GM12878 (cell line): ENCODE data around the gene BBS1. TPM values are rescaled to one million over a fixed set of nuclear protein-coding genes. Genes with fewer than 3 reads are reported as not detected.

Experiments used
- ATAC-seq: fragments of 200-7000 bp; cut with Tn5 transposase; 3 replicates; pipeline ENCODE4 v1.9.1; 2020; ENCODE audit warnings: mild to moderate bottlenecking, moderate library complexity
- BruUV-seq: library from RNA; stranded (reverse); fragments of 400-500 nt; replicated peaks from 2 replicates; lab custom pipeline; 2021; lab: Mats Ljungman, UMichigan
- CTCF ChIA-PET: fragments of 300-600 bp; sonication (Branson Sonifier 250); formaldehyde crosslinking; extraction: SDS; loops from one replicate; lab custom pipeline; 2021; ENCODE audit warnings: inconsistent platforms; lab: Yijun Ruan, JAX
- POLR2A ChIA-PET: fragments of 350-600 bp; formaldehyde crosslinking; extraction: SDS; loops from one replicate; lab custom pipeline; 2021; ENCODE audit warnings: inconsistent platforms; lab: Charles Lee
- RAD21 ChIA-PET: fragments of 300-600 bp; sonication (Branson Sonifier 250); formaldehyde crosslinking; loops from one replicate; lab custom pipeline; 2023; ENCODE audit warnings: antibody characterized with exemption; ENCODE audit not compliant: unreplicated experiment; lab: Charles Lee
- SMC1A ChIA-PET: fragments of 300-600 bp; sonication (Branson Sonifier 250); formaldehyde crosslinking; loops from one replicate; lab custom pipeline; 2023; ENCODE audit not compliant: unreplicated experiment, uncharacterized antibody; lab: Charles Lee
- DNase-seq: peaks from one replicate; pipeline ENCODE4 v3.0.0-alpha.2; 2011; ENCODE audit warnings: low read depth, low spot score
- FAIRE-seq: peaks from 3 replicates; lab custom pipeline; 2011; peaks lifted over from hg19 to GRCh38; lab: Jason Lieb, UNC
- H2AFZ ChIP-seq: 2 replicates; pipeline ENCODE4 v1.6.0; 2011; ENCODE audit warnings: low read depth, low read length, control low read depth; ENCODE audit not compliant: control insufficient read depth
- H3K27ac ChIP-seq: 2 replicates; pipeline ENCODE4 v1.5.1; 2011; ENCODE audit warnings: control low read depth; ENCODE audit not compliant: control insufficient read depth, insufficient read depth
- H3K27me3 ChIP-seq, 2 experiments: replicated peaks in 1 of 2; 2 replicates each; pipeline versions ENCODE4 v1.6.0 to v1.6.1; 2011; ENCODE audit warnings: low read length in 1 of 2; ENCODE audit not compliant: control insufficient read depth in 2 of 2, insufficient read depth in 2 of 2
- H3K36me3 ChIP-seq, 2 experiments: 2 replicates each; pipeline ENCODE4 v1.5.1; 2011; ENCODE audit warnings: low read length in 1 of 2; ENCODE audit not compliant: control insufficient read depth in 2 of 2, insufficient read depth in 2 of 2
- H3K4me1 ChIP-seq: 2 replicates; pipeline ENCODE4 v1.6.1; 2011; ENCODE audit warnings: mild to moderate bottlenecking, low read length, moderate library complexity, mixed read lengths; ENCODE audit not compliant: control insufficient read depth, insufficient read depth
- H3K4me2 ChIP-seq: 2 replicates; pipeline ENCODE4 v1.6.0; 2011; ENCODE audit warnings: control low read depth; ENCODE audit not compliant: control insufficient read depth, insufficient read depth
- H3K4me3 ChIP-seq: fragments of 200-600 bp; sonication (generic); 2 replicates; pipeline ENCODE4 v1.5.1; 2016
- H3K79me2 ChIP-seq: 2 replicates; pipeline ENCODE4 v1.6.0; 2011; ENCODE audit warnings: low read length; ENCODE audit not compliant: control insufficient read depth, insufficient read depth
- H3K9ac ChIP-seq: 2 replicates; pipeline ENCODE4 v1.8.0; 2011; ENCODE audit warnings: low read length, control low read depth, mixed read lengths; ENCODE audit not compliant: control insufficient read depth, insufficient read depth
- H3K9me3 ChIP-seq: replicated peaks from 3 replicates; pipeline ENCODE4 v1.5.1; 2011; ENCODE audit warnings: mild to moderate bottlenecking, low read length; ENCODE audit not compliant: control insufficient read depth, insufficient read depth
- H4K20me1 ChIP-seq: 2 replicates; pipeline ENCODE4 v1.6.0; 2011; ENCODE audit not compliant: control insufficient read depth, insufficient read depth
- IKZF2 ChIP-seq, 2 experiments: fragments of 450-650 bp; IDR thresholded peaks; 2 replicates each; pipeline ENCODE4 v1.6.1; 2017; ENCODE audit warnings: mild to moderate bottlenecking in 2 of 2, moderate library complexity in 2 of 2
- MXI1 ChIP-seq: fragments of 150-350 bp; IDR thresholded peaks from 2 replicates; pipeline ENCODE4 v1.6.1; 2011; ENCODE audit warnings: low read depth, mild to moderate bottlenecking, inconsistent platforms, low read length, improper control_type of control experiment
- NR2C1 ChIP-seq: fragments of 450-650 bp; IDR thresholded peaks from 2 replicates; pipeline ENCODE4 v1.6.1; 2017; ENCODE audit warnings: antibody characterized with exemption, mild to moderate bottlenecking, moderate library complexity
- PML ChIP-seq: IDR thresholded peaks from 2 replicates; pipeline ENCODE4 v1.6.1; 2012; ENCODE audit warnings: low read length, inconsistent platforms
- RBBP5 ChIP-seq: fragments of 200-600 bp; sonication (generic); conservative IDR thresholded peaks from 2 replicates; pipeline ENCODE4 v1.6.1; 2016
- SIN3A ChIP-seq: IDR thresholded peaks from 2 replicates; pipeline ENCODE4 v1.6.1; 2012; ENCODE audit warnings: low read depth, low read length, improper control_type of control experiment
- SP1 ChIP-seq: IDR thresholded peaks from one replicate; pipeline ENCODE4 v1.6.1; 2011; ENCODE audit warnings: low read depth, low read length
- WGBS: methylation state at CpG from one replicate; pipeline ENCODE4 v1.1.6; 2016; ENCODE audit warnings: low lambda C conversion rate; ENCODE audit not compliant: insufficient replicate concordance, insufficient coverage; ENCODE audit errors: missing lambda C conversion rate; 5-methylcytosine and 5-hydroxymethylcytosine counted together
- in situ Hi-C: fragments of 300-500 bp; cut with MboI; formaldehyde crosslinking; loops from 9 replicates; pipeline ENCODE4 v1.14.3; 2018; ENCODE audit warnings: mixed read lengths
- intact Hi-C: fragments of 100-400 bp; cut with micrococcal nuclease; formaldehyde crosslinking; loops from one replicate; pipeline ENCODE4 v1.14.2; 2022; ENCODE audit not compliant: unreplicated experiment
- polyA plus RNA-seq, 11 experiments: library from polyadenylated mRNA; depleted of rRNA in 4 of 11; unstranded in 6 of 11; stranded (reverse) in 5 of 11; fragments of >200 nt; fragmentation: Nextera tagmentation in 4 of 11; fragmentation: Illumina TruSeq in 1 of 11; extraction: Ambion mirVana in 4 of 11; extraction: Trizol in 1 of 11; gene quantifications; 1 replicate in 1 of 11; 2 replicates in 10 of 11; pipeline versions ENCODE4 v1.2.1 to v1.2.3, GENCODE V29; 2011 to 2016; ENCODE audit warnings: inconsistent platforms in 2 of 11, missing spikeins in 2 of 11, low read depth in 1 of 11
- total RNA-seq, 4 experiments: library from RNA; depleted of rRNA in 3 of 4; stranded (reverse); fragments of >200 nt in 3 of 4; fragmentation: Illumina TruSeq in 1 of 4; extraction: Trizol in 1 of 4; gene quantifications; 2 replicates each; pipeline versions ENCODE4 v1.2.1 to v1.2.3, GENCODE V29; 2013 to 2021
- TF ChIP-seq, protein P1 (sequence below): IDR thresholded peaks from 2 replicates; pipeline ENCODE4 v1.6.1; 2012; ENCODE audit warnings: improper control_type of control experiment, low read depth, low read length; ENCODE audit not compliant: insufficient replicate concordance
- TF ChIP-seq, protein P2 (sequence below): IDR thresholded peaks from 2 replicates; pipeline ENCODE4 v1.6.1; 2011; ENCODE audit warnings: low read depth, mild to moderate bottlenecking, low read length, moderate library complexity, borderline replicate concordance; ENCODE audit errors: extremely low read depth
- TF ChIP-seq, protein P3 (sequence below): IDR thresholded peaks from 2 replicates; pipeline ENCODE4 v1.6.1; 2011; ENCODE audit warnings: borderline replicate concordance, low read depth, mild to moderate bottlenecking, moderate library complexity, low read length; ENCODE audit not compliant: insufficient read depth, poor library complexity, severe bottlenecking
- TF ChIP-seq, protein P4 (sequence below): IDR thresholded peaks from 2 replicates; pipeline ENCODE4 v1.6.1; 2011; ENCODE audit warnings: low read depth, low read length, improper control_type of control experiment, borderline replicate concordance

The BBS1 gene
- total and polyA plus RNA-seq, 10 of the 15 experiments (the other 5 are each of a cell fraction or from before 2014, with no cell fraction given): 2.5 to 14.7 (median 8.7) TPM

DNA sequence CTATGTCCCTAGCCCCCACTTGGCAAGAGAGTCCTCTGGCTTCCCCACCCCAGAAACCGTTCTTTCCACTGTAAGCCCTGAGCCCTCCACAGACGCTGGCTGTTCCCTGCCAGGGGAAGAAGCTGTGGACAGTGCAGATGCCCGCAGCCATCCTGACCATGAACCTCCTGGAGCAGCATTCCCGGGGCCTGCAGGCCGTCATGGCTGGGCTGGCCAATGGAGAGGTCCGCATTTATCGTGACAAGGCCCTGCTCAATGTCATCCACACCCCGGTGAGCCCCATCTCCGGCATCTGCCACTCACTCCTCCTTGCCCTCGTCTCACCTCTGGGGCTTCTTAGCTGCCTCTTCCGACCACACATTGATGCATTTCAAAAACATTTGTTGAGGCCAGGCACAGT lies 13.2 kb downstream of the BBS1 start (continued):
- TF ChIP-seq, protein P1, sequence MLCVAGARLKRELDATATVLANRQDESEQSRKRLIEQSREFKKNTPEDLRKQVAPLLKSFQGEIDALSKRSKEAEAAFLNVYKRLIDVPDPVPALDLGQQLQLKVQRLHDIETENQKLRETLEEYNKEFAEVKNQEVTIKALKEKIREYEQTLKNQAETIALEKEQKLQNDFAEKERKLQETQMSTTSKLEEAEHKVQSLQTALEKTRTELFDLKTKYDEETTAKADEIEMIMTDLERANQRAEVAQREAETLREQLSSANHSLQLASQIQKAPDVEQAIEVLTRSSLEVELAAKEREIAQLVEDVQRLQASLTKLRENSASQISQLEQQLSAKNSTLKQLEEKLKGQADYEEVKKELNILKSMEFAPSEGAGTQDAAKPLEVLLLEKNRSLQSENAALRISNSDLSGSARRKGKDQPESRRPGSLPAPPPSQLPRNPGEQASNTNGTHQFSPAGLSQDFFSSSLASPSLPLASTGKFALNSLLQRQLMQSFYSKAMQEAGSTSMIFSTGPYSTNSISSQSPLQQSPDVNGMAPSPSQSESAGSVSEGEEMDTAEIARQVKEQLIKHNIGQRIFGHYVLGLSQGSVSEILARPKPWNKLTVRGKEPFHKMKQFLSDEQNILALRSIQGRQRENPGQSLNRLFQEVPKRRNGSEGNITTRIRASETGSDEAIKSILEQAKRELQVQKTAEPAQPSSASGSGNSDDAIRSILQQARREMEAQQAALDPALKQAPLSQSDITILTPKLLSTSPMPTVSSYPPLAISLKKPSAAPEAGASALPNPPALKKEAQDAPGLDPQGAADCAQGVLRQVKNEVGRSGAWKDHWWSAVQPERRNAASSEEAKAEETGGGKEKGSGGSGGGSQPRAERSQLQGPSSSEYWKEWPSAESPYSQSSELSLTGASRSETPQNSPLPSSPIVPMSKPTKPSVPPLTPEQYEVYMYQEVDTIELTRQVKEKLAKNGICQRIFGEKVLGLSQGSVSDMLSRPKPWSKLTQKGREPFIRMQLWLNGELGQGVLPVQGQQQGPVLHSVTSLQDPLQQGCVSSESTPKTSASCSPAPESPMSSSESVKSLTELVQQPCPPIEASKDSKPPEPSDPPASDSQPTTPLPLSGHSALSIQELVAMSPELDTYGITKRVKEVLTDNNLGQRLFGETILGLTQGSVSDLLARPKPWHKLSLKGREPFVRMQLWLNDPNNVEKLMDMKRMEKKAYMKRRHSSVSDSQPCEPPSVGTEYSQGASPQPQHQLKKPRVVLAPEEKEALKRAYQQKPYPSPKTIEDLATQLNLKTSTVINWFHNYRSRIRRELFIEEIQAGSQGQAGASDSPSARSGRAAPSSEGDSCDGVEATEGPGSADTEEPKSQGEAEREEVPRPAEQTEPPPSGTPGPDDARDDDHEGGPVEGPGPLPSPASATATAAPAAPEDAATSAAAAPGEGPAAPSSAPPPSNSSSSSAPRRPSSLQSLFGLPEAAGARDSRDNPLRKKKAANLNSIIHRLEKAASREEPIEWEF: no peak
- TF ChIP-seq, protein P2, sequence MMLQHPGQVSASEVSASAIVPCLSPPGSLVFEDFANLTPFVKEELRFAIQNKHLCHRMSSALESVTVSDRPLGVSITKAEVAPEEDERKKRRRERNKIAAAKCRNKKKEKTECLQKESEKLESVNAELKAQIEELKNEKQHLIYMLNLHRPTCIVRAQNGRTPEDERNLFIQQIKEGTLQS: no peak
- TF ChIP-seq IKZF2 (IDR thresholded peaks at IDR 0.05) (no peak), SP1 (no peak)

DNA sequence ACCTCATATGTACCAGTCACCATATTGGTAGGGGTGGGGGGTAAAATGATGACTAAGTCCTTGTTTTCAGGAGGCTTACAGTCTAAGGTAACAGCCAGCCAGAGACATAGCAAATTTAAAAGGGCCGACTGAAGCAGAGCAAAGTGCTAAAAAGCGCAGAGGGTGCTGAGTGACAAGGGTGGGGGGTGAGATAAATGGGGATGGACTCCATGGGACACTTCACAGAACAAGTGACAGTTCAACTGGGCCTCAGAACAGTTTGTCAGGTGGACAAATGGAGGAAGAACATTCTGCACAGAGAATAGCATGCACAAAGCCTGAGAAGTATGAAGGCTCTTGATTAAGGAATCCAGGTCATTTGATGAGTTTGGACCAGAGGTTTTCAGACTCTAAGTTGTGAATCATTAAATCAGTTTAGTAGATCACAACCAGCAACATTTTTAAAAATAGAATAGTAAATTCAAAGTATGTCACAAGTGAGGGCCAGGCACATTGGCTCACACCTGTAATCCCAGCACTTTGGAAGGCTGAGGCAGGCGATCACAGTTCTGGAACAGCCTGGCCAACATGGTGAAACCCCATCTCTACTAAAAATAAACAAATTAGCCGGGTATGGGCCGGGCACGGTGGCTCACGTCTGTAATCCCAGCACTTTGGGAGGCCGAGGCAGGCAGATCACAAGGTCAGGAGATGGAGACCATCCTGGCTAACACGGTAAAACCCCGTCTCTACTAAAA lies 14.0 kb downstream of the BBS1 start:
- H3K9ac ChIP-seq: no peak overlapping the region
- H3K36me3 ChIP-seq: peaks cover 0 to 1% of the 10 kb centered on the region in 2 experiments; a peak in 2 of 4 replicates
- DNase-seq (no peak), ATAC-seq (no peak), FAIRE-seq (no peak)
- CTCF ChIA-PET: no interaction called here
- no peak overlapping the region for H3K4me2 ChIP-seq
- intact Hi-C loops: no loop called here
- no peak overlapping the region for H3K27ac ChIP-seq
- SMC1A ChIA-PET: no interaction called here
- WGBS: 96% methylated on average over 10 of the region's 10 CpGs
- no peaks in the 10 kb centered on the region for H4K20me1 ChIP-seq
- in situ Hi-C loops: no loop called here
- POLR2A ChIA-PET: no interaction called here
- H3K4me1 ChIP-seq: no peaks in the 10 kb centered on the region
- H3K9me3 ChIP-seq: no peaks in the 10 kb centered on the region
- RAD21 ChIA-PET: no interaction called here
- H3K27me3 ChIP-seq: no peaks in the 10 kb centered on the region
- H3K79me2 ChIP-seq: no peaks in the 10 kb centered on the region
- BruUV-seq: no TSS peak
- H2AFZ ChIP-seq: no peak overlapping the region
- H3K4me3 ChIP-seq: no peak overlapping the region
- TF ChIP-seq PML (no peak), RBBP5 (no peak), MXI1 (no peak), SIN3A (no peak), NR2C1 (no peak)
- TF ChIP-seq, protein P3, sequence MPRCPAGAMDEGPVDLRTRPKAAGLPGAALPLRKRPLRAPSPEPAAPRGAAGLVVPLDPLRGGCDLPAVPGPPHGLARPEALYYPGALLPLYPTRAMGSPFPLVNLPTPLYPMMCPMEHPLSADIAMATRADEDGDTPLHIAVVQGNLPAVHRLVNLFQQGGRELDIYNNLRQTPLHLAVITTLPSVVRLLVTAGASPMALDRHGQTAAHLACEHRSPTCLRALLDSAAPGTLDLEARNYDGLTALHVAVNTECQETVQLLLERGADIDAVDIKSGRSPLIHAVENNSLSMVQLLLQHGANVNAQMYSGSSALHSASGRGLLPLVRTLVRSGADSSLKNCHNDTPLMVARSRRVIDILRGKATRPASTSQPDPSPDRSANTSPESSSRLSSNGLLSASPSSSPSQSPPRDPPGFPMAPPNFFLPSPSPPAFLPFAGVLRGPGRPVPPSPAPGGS: no peak
- TF ChIP-seq, protein P4, sequence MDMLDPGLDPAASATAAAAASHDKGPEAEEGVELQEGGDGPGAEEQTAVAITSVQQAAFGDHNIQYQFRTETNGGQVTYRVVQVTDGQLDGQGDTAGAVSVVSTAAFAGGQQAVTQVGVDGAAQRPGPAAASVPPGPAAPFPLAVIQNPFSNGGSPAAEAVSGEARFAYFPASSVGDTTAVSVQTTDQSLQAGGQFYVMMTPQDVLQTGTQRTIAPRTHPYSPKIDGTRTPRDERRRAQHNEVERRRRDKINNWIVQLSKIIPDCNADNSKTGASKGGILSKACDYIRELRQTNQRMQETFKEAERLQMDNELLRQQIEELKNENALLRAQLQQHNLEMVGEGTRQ: no peak
